Activated T-cell treated with anti-CD3 and anti-CD28 coated beads, Interleukin-2, amount 50 U/mL, for 72 hours (primary cell): ENCODE data around the gene SPINT2. TPM values are rescaled to one million over a fixed set of nuclear protein-coding genes. Genes with fewer than 3 reads are reported as not detected.

Source experiments
- ATAC-seq, 2 donors: fragments of 150-1000 bp; cut with Tn5 transposase; replicated peaks in 1 of 2; 2 replicates each; pipeline ENCODE4 v1.10.0; 2021; ENCODE audit warnings: moderate library complexity in 2 of 2, mild to moderate bottlenecking in 1 of 2
- DNase-seq, 2 donors: peaks; one replicate each; pipeline ENCODE4 v3.0.0; 2021 to 2022; ENCODE audit warnings: mixed read lengths in 1 of 2
- H3K27ac Mint-ChIP-seq: one replicate; pipeline ENCODE4 v1.8.0; 2022; ENCODE audit warnings: mild to moderate bottlenecking, moderate library complexity, mixed read lengths
- H3K27me3 Mint-ChIP-seq: one replicate; pipeline ENCODE4 v1.8.0; 2022; ENCODE audit warnings: low read depth, mixed read lengths
- H3K36me3 Mint-ChIP-seq, 2 donors: one replicate each; pipeline ENCODE4 v1.8.0; 2022; ENCODE audit warnings: mixed read lengths in 2 of 2, mild to moderate bottlenecking in 1 of 2; ENCODE audit not compliant: insufficient read depth in 2 of 2
- H3K4me1 Mint-ChIP-seq: one replicate; pipeline ENCODE4 v1.8.0; 2022; ENCODE audit warnings: low read depth, mixed read lengths
- H3K4me3 Mint-ChIP-seq, 2 donors: one replicate each; pipeline ENCODE4 v1.8.0; 2022; ENCODE audit warnings: mild to moderate bottlenecking in 2 of 2, mixed read lengths in 2 of 2, moderate library complexity in 2 of 2
- H3K9me3 Mint-ChIP-seq, 2 donors: one replicate each; pipeline ENCODE4 v1.8.0; 2022; ENCODE audit warnings: mixed read lengths in 2 of 2
- total RNA-seq, 2 donors: library from RNA; stranded (reverse); gene quantifications; one replicate each; pipeline ENCODE4 v1.2.3, GENCODE V29; 2022

Gene SPINT2
- total RNA-seq, 2 donors from 2014 or later: 89.1 to 115 TPM

DNA sequence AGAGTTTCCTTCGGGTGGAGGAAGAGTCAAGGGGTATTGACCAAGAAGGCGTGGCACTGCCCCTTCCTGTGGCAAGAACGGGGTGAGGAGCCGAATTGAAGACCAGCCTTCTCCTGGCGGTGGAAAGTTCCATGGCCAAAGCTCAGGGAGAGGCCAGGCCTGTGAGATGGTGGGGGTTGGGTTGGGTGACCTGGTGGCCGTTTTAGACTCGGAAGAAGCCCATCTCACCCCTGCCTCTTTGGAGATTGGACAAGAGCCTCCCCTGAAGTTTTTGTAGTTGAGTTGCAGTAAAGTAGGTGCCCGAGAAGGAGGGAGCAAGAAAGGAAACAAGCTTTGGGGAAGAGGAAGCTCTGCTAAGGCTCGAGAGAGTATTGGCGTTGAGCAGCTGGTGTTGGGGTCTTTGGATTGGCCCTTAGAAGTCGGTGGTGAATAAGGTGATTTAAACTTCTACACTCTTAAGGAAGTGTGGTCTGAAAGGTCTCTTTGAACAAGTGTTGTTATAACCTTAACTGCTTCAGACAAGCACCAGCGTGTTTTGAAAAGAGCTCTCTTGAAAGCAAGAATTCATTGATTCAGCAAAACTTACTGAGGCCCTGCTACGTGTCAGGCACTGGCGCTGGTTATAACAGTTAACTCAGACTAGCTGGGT lies 964 bp downstream of the SPINT2 start:
- H3K4me3 Mint-ChIP-seq: peak overlapping the region; percentile 85 to 94
- no peaks in the 10 kb centered on the region for H3K9me3 Mint-ChIP-seq
- peaks cover 2 to 9% of the 10 kb centered on the region in 2 donors for H3K36me3 Mint-ChIP-seq
- H3K4me1 Mint-ChIP-seq: peaks cover 66% of the 10 kb centered on the region
- H3K27ac Mint-ChIP-seq: peak overlapping the region; percentile 90
- ATAC-seq (no peak), DNase-seq (peak in 1 of 2 donors; percentile 6)
- no peaks in the 10 kb centered on the region for H3K27me3 Mint-ChIP-seq

DNA sequence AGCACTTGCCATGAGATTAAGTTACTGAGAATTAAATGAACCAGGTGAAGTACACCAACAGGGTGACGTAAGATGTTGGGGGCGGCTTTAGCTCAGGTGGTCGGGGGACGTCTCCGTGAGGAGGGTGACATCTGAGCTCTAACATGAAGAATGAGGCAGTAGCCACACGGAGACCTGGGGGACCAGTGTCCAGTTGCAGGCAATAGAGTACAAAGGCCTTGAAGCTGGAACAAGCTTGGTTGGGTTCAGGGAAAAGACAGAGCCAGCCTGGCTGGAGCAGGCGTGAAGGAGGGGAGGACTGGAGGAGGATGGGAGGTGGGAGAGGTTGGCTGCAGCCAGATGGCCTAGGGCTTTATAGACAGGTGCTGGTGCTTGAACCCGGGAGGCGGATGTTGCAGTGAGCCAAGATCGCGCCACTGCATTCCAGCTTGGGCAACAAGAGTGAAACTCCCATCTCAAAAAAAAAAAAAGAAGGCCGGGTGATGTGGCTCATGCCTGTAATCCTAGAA lies 1.6 kb downstream of the SPINT2 start:
- H3K4me3 Mint-ChIP-seq: peak overlapping the region; percentile 85 to 94
- H3K9me3 Mint-ChIP-seq: no peaks in the 10 kb centered on the region
- H3K27ac Mint-ChIP-seq: peak overlapping the region; percentile 90
- peaks cover 72% of the 10 kb centered on the region for H3K4me1 Mint-ChIP-seq
- peaks cover 2 to 9% of the 10 kb centered on the region in 2 donors for H3K36me3 Mint-ChIP-seq
- no peaks in the 10 kb centered on the region for H3K27me3 Mint-ChIP-seq
- DNase-seq (no peak), ATAC-seq (no peak)

DNA sequence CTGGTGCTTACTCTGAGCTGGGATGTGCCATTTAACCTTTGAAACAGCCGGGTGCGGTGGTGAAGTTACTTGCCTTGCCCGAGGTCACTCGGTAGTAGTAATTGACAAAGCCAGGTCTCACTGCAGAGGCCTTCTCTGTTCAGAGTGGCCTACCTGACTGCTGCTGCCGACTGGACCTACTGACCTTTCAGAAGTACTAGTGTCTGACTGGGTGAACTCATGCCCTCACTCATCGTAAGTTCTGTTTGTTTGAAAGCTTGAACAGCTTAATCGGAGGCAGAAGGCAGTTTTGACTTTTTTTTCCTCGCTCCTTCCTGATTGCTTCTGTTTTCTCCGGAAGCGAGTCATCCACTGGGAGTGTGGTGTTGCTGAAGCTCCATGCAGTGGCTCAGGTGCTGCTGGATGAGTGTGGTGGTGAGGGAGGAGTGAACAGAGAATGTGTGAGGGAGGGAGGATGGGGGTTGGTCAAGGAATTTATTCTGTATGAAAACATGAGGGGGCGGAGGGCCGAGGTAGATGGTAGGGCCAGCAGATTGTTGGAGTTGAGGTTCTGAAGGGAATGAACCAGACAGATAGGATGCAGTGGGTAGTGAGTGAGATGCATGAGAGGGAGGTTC lies 2.7 kb downstream of the SPINT2 start:
- DNase-seq (no peak), ATAC-seq (no peak)
- no peaks in the 10 kb centered on the region for H3K9me3 Mint-ChIP-seq
- peak overlapping the region; percentile 15 to 85 for H3K4me3 Mint-ChIP-seq
- H3K27me3 Mint-ChIP-seq: no peaks in the 10 kb centered on the region
- H3K27ac Mint-ChIP-seq: no peak overlapping the region
- peaks cover 2 to 9% of the 10 kb centered on the region in 2 donors for H3K36me3 Mint-ChIP-seq
- H3K4me1 Mint-ChIP-seq: peaks cover 74% of the 10 kb centered on the region

DNA sequence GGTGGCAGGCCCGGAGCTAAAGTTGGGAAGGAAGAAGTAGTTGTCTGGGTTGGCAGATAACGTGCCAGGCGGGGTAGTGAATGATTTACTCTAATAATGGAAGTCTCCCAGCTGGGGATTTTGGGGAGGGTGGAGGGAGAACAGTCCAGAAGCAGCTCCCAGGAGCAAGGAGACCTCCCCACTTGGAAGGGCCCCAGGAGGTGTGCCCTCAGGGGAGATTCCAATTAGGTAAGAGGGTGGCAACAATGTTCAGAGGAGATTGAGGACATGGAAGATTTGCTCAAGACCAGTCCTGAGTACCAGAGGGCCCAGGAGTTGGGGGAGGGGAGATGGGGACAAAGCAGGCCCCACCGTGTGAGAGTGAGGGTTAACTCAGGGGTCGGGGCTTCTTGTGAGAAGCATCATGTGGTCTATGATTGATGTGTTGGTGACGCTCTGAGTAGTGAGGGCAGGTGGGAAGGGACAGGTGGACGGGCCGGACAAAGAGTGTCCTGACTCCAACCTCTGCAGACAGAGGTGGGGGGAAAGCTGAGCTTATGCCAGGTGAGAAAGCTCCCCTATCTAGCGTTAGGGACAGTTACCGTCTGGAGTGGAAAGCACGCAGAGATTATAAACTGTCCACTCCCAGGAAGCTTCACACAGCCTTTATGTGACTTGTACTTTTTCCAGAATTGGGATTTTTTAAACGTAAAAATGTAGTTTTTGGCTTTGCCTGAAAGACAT lies 3.5 kb downstream of the SPINT2 start:
- Mint-ChIP-seq H3K27ac (no peak overlapping the region), H3K9me3 (no peaks in the 10 kb centered on the region), H3K27me3 (no peaks in the 10 kb centered on the region), H3K4me1 (peaks cover 71% of the 10 kb centered on the region), H3K4me3 (peak overlapping the region in 1 of 2 donors; percentile 24), H3K36me3 (peaks cover 2 to 9% of the 10 kb centered on the region in 2 donors)
- DNase-seq: no peak
- ATAC-seq: no peak

DNA sequence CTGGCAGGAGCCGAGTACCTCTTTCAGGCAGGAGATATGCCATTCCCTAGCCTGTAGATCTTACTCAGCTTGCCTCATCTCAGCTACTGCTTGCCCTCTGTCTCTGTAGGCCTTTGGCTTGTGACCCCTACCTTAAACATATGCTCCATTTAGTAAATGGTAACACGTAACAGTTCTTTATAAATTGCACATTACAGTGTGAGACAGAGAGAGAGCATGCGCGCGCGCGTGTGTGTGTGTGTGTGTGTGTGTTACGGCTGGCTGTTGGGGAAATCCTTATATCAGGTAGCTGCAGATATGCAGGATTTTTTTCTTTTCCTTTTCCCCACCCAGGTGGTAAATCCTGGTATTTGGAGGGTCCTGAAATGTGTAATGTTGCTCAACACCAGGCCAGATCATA lies 4.2 kb downstream of the SPINT2 start:
- Mint-ChIP-seq H3K9me3 (no peaks in the 10 kb centered on the region), H3K27ac (no peak overlapping the region), H3K4me1 (peaks cover 65% of the 10 kb centered on the region), H3K36me3 (peaks cover 2 to 9% of the 10 kb centered on the region in 2 donors), H3K4me3 (no peak overlapping the region), H3K27me3 (no peaks in the 10 kb centered on the region)
- DNase-seq (no peak), ATAC-seq (no peak)

DNA sequence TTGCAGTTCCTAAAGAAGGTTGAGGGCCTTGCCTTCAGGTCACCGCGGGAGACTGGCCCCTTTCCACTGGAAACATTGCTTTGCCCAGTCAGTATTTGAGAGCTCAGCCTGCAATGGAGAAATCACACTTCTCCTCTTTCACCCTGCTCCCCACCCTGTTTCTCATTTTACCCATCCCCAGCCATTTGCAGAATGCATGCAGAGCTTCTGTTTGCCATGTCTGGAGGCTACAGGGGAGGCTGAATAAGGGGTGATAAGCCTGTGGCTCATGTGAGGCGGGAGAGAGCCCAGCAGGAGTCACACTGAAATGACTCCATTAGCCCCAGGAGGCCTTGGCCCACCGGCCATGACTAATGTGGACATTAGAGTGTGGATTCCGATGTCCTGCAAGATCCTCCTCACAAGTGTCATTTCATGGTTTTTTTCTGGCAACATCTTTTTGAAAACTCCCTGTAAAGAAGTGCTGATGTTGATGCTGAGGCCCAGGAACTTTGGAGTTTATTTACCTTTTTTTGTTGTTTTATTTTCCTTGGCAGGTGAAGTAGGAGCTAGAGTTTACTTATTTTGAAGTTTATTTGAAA lies 6.3 kb downstream of the SPINT2 start:
- peaks cover 51% of the 10 kb centered on the region for H3K4me1 Mint-ChIP-seq
- H3K9me3 Mint-ChIP-seq: no peaks in the 10 kb centered on the region
- H3K36me3 Mint-ChIP-seq: peaks cover 0 to 5% of the 10 kb centered on the region in 2 donors
- DNase-seq (no peak), ATAC-seq (peak in 1 of 2 donors; percentile 5)
- no peak overlapping the region for H3K27ac Mint-ChIP-seq
- no peaks in the 10 kb centered on the region for H3K27me3 Mint-ChIP-seq
- H3K4me3 Mint-ChIP-seq: no peak overlapping the region

DNA sequence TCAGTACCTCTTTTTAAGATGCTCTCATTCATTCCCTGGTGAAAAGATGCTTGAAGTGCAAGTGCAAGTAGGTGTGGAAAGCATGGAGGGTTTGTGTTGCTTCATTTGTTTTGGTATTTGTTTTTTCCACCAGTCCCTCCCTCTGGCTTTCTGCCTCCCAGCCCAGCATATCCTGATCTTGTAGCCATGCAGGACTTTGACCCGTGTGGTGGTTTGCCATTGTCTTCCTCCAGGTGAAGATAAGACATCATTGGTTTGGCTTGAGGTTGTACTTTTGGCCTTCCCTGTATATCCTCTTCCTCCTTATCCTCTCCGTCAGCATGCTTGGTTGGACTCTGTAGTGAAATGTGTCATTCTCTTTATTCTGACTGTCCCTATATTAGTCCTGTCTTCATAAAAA lies 9.1 kb downstream of the SPINT2 start:
- H3K36me3 Mint-ChIP-seq: peaks cover 0 to 2% of the 10 kb centered on the region in 2 donors
- no peaks in the 10 kb centered on the region for H3K27me3 Mint-ChIP-seq
- DNase-seq: no peak
- peaks cover 23% of the 10 kb centered on the region for H3K4me1 Mint-ChIP-seq
- no peak overlapping the region for H3K4me3 Mint-ChIP-seq
- ATAC-seq: no peak
- H3K9me3 Mint-ChIP-seq: no peaks in the 10 kb centered on the region
- no peak overlapping the region for H3K27ac Mint-ChIP-seq

DNA sequence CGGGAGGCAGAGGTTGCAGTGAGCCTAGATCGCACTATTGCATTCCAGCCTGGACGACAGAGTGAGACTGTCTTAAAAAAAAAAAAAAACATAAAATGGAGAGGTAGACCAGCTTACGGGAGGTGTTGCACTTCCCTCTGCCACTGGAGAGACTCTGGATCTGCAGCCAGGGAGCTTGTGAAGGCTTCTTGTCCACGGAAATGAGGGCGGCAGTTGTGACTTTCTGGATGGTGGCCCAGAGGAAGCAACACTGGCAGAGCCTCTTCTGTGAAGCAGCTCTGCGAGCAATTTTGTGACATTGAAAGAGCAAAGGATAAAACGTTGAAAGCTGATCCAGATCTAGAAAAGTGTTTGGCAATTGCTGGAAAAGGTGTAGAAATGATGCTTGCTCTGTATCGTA lies 10.4 kb downstream of the SPINT2 start:
- Mint-ChIP-seq H3K27ac (no peak overlapping the region), H3K4me1 (peaks cover 14% of the 10 kb centered on the region), H3K36me3 (peaks cover 0 to 2% of the 10 kb centered on the region in 2 donors), H3K9me3 (no peaks in the 10 kb centered on the region), H3K4me3 (no peak overlapping the region), H3K27me3 (no peaks in the 10 kb centered on the region)
- DNase-seq: no peak
- no peak for ATAC-seq

DNA sequence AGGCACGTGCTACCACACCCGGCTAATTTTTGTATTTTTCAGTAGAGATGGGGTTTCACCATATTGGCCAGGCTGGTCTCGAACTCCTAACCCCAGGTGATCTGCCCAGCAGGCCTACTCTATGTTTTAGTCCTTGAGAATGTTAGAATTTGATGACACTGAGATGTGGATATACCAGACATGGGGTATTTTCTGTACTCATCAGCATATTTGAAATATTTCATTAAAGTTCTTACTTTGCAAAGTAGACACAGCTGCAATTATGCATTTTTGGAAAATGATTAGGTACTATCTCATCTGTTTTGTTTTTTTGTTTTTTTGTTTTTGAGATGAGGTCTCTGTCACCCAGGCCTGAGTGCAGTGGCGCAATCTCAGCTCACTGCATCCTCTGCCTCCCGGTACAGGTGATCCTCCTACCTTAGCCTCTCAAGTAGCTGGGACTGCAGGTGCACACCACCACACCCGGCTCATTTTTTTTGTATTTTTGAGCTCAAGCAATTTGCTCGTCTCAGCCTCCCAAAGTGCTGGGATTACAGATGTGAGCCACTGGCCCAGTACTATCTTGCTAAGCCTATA lies 12.7 kb downstream of the SPINT2 start:
- no peak for ATAC-seq
- Mint-ChIP-seq H3K4me1 (peaks cover 15% of the 10 kb centered on the region), H3K27ac (no peak overlapping the region), H3K4me3 (no peak overlapping the region), H3K36me3 (peaks cover 0 to 2% of the 10 kb centered on the region in 2 donors), H3K9me3 (no peaks in the 10 kb centered on the region), H3K27me3 (no peaks in the 10 kb centered on the region)
- DNase-seq: no peak

DNA sequence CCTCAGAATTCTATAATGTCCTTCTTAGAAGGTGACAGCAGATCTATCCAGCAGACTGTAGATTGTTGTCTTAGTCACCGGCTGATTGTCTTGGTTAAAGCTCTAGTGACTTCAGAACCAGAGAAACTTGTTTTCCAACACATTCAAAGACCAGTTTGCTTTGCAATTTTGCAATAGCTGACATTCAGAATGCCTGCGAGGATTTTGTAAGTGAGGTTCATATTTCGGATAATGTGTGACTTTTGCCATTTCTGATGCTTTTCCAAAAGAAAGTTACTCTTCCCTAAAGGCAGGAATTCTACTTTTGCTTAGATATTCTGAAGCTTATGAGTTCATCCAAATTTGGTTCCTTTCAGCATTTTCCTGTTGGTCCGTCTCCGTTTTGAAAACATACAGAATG lies 13.2 kb downstream of the SPINT2 start:
- Mint-ChIP-seq H3K9me3 (no peaks in the 10 kb centered on the region), H3K4me1 (peaks cover 21% of the 10 kb centered on the region), H3K27ac (no peak overlapping the region), H3K4me3 (no peak overlapping the region), H3K27me3 (no peaks in the 10 kb centered on the region), H3K36me3 (peaks cover 0 to 2% of the 10 kb centered on the region in 2 donors)
- ATAC-seq (no peak), DNase-seq (no peak)

DNA sequence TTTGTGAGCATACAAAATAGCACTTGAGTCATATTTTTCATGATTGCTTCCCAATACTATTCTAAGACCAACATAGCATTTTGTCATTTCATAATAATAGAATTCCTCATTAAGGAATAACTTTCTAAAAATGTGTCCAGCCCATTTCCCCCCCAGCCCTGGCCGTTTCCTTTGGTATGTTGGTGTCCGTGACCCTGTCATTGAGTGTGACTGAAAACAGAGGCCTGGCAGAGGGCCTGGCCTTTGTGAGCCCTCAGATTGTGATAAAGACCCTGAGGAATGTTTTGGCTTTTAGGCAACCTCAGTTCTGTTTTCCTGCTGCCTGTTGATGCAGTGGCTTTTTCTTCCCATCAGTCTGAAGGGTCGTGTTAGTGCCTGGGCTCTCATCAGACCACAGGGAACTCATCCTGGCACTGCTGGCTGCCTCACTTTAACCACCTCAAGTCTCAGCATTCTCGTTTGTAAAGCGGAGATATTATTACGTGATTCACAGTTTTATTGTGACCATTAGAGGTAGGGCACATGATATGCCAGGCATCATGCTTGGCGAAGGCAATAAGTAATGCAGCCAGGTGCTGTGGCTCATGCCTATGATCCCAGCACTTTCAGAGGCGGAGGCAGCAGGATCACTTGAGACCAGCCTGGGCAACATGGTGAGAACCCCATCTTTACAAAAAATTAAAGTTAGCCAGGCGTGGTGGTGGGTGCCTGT lies 13.8 kb downstream of the SPINT2 start:
- no peak overlapping the region for H3K4me3 Mint-ChIP-seq
- no peak overlapping the region for H3K27ac Mint-ChIP-seq
- H3K9me3 Mint-ChIP-seq: no peaks in the 10 kb centered on the region
- peaks cover 0 to 2% of the 10 kb centered on the region in 2 donors for H3K36me3 Mint-ChIP-seq
- no peaks in the 10 kb centered on the region for H3K27me3 Mint-ChIP-seq
- no peak for ATAC-seq
- no peak for DNase-seq
- peaks cover 23% of the 10 kb centered on the region for H3K4me1 Mint-ChIP-seq

DNA sequence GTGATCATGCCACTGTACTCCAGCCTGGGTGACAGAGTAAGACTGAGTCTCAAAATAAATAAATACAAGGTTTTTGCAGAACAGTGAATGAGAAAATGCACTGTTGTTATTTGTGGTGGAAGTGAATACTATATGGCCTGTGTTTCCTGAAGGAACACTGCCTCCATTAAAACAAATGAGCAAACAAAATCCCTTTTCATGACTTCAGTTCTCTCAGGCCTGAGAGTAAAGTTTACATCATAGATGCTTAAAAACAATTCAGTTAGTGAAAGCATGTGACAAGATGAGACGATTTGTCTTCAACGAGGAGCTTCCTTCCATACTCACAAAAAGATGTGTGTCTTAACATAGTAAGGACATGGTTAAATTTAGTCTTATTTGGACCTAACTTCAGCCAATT lies 14.4 kb downstream of the SPINT2 start:
- H3K4me1 Mint-ChIP-seq: peaks cover 23% of the 10 kb centered on the region
- no peaks in the 10 kb centered on the region for H3K9me3 Mint-ChIP-seq
- no peak overlapping the region for H3K27ac Mint-ChIP-seq
- H3K4me3 Mint-ChIP-seq: no peak overlapping the region
- peaks cover 0 to 2% of the 10 kb centered on the region in 2 donors for H3K36me3 Mint-ChIP-seq
- H3K27me3 Mint-ChIP-seq: no peaks in the 10 kb centered on the region
- DNase-seq (no peak), ATAC-seq (no peak)
